Stimulated activated CD4-positive, alpha-beta T cell treated with anti-CD3 and anti-CD28 coated beads, Interleukin-2, amount 100 ng/mL, for 24 hours (primary cell): ENCODE results near the gene ZSCAN10.
"Not testable (repeated sequence)": the region's sequence is repeated elsewhere in the genome, so short reads cannot be mapped to it uniquely, and the experiment has no call there.

Experiments used
- DNase-seq, 2 donors: peaks; one replicate each; pipeline ENCODE4 v3.0.0-alpha.2; 2020

Gene ZSCAN10

GRCh38 chr16:3059041-3059722 lies 39.9 kb downstream of the ZSCAN10 start:
- DNase-seq, result peak; percentile 88 to 91

GRCh38 chr16:3058139-3059030 lies 40.7 kb downstream of the ZSCAN10 start:
- peak; percentile 60 to 61 for DNase-seq

- DNase-seq, result no peak
Measured at GRCh38 chr16:3057181-3058138, 41.6 kb downstream of the ZSCAN10 start.

GRCh38 chr16:3056336-3057180 lies 42.5 kb downstream of the ZSCAN10 start:
- DNase-seq, result no peak

DNA sequence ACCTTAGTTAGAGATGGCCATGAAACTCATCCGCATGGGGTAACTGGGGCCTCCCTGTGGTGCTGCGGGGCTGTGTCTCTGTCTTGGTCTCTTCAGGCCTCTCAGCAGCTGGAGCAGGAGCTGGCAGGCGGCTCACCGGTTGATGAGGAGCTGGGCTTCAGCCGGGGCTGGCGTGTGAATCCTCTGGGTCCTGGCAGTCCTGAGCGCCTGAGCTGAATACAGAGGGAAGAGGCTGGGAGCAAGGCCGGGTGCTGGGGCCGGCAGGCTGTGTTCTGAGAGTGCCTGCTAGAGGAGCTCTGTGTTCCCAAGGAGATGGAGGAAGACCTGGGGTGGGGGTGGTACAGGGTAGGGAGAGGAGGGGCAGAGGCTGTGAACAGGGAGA lies 43.4 kb downstream of the ZSCAN10 start:
- DNase-seq, result not testable (repeated sequence)

- DNase-seq, result no peak
Measured at GRCh38 chr16:3054965-3055733, 43.9 kb downstream of the ZSCAN10 start.

GRCh38 chr16:3053330-3053710 lies 45.8 kb downstream of the ZSCAN10 start:
- not testable (repeated sequence) for DNase-seq

DNA sequence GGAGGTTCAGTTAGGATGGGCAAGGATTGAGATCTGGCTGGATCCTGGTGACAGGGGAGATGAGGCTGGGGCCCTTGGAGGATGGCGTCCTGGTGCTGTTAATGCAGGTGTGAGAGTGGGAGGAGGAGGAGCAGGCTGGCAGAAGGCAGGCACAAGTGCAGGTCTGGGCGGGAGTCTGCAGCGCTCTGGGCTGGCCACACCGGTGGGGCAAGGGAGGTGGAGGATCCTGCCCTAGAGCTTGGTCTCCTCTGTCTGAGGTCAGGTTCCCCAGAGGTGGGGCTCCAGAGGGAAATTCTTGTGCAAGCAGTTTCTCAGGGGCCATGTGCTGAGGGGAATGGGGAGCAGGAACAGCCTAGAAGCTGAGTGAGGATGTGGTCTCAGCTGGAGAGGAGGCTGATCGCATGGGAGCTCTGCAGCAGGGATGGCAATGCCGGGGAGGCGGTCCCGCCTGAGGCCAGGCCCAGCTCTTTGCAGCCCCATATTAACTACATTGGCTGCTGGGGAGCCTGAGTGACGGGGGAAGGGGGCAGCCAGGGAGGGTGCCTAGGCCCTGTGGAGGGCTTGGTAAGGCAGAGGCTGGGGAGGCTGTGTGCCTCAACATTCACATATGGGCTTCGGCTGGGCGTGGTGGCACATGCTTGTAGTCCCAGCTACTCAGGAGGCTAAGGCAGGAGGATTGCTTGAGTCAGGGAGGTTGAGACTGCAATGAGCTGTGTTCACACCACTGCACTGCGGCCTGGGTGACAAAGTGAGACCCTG lies 46.3 kb downstream of the ZSCAN10 start:
- not testable (repeated sequence) for DNase-seq

DNA sequence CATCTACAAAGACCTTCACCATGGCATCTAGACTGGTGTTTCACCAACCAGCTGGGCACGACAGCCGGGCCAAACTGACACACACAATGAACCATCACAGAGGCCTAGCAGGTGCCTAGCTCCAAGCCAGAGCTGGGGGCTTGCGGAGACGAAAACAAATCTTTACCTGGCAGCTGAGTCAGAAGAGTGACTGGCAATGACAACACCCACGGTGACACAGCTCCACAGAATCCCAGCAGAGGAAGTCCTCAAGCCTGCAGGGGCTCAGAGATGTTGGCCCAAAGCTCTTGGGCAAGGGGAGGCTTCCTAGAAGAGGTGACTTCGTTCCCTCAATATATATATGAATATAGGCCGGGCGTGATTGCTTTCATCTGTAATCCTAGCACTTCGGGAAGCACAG lies 47.6 kb downstream of the ZSCAN10 start:
- DNase-seq, result no peak

- no peak for DNase-seq
Measured at GRCh38 chr16:3051009-3051408, 48.1 kb downstream of the ZSCAN10 start.

GRCh38 chr16:3050487-3050886 lies 48.6 kb downstream of the ZSCAN10 start:
- no peak for DNase-seq

DNA sequence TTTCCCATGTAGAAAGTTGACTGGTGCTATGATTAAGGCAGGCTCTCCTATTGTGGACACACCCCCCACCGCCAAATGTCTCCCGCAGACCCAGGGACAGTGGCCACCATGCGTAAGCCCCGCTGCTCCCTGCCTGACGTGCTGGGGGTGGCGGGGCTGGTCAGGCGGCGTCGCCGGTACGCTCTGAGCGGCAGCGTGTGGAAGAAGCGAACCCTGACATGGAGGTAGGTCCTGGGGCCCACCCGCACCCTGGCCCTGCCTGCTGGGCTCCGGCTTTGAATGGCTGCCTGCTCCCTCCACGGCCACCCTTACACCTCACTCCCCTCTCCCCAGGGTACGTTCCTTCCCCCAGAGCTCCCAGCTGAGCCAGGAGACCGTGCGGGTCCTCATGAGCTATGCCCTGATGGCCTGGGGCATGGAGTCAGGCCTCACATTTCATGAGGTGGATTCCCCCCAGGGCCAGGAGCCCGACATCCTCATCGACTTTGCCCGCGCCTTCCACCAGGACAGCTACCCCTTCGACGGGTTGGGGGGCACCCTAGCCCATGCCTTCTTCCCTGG lies 49.1 kb downstream of the ZSCAN10 start:
- no peak for DNase-seq

DNA sequence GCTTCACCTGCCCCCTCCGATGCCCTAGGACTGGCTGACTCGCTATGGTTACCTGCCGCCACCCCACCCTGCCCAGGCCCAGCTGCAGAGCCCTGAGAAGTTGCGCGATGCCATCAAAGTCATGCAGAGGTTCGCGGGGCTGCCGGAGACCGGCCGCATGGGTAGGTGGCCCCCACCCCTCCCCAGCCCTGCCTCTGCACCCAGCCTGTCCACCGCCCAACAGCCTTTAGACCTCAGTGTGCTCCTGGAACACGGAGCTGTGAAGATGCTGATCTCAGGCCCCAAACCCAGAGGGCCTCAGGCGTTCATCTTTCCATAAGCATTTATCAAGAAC lies 51.7 kb downstream of the ZSCAN10 start:
- DNase-seq, result no peak

- no peak for DNase-seq
Measured at GRCh38 chr16:3046641-3047386, 52.3 kb downstream of the ZSCAN10 start.

DNA sequence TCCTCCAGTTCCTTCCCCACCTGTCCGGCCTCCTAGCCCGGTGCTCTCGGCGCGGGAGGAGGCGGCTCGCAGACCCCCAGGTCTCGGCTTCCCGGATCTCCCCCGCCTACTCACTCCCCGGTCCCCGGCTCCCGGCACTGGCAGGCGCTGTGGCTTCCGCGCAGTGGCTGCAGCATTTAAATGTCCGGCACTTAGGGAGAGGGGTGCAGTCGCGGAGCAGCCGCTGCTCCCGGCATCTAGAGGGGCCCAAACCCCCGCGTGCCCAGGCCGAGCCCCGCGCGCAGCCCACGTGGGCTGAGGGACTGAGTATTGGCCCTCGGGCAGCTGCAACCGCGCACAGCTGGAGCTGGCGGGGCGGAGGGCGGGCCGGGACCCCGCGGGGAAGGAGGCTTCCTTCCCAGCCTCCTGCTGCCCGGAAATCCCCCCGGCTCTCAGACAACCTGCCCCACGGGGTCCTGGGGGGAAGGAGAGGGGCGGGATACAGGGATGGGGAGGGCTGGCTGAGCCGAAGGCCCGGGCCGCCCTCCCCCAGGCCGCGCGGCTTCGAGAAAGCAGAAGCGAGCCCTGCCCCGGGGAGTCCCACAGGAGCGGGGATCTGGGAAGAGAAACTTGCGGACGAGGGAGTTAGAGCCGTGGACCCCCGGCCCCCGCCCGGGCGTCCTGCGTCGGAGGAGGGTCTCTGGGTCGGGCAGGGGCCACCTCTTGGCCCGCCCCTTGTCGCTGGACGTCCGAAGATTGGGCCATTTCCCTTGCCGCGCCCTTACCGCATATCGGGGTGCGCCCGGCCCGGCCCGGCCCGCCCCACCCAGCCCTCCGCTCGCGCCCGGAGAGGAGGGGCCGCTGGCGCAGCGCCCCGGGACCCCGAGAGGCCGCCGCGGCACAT lies 53.1 kb downstream of the ZSCAN10 start, which contains the start of gene MMP25:
Gene MMP25, plus strand, starts transcription at position 804 of the 883 bp plus-strand sequence. CDS start 357 bp downstream, outside the sequence.
- DNase-seq, result no peak

DNA sequence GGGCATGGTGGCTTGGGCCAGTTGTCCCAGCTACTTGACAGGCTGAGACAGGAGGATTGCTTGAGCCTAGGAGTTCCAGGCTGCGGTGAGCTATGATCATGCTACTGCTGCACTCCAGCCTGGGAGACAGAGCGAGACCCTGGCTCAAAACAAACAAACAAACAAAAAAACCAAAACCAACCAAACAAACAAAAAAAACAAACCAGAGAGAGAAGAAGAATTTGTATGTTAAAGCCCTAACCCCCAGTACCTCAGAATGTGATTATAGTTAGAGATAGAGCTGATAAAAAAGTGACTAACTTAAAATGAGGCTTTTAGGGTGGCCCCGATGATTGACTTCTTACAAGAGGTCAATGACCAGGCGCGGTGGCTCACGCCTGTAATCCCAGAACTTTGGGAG lies 54.4 kb downstream of the ZSCAN10 start:
- DNase-seq, result no peak

DNA sequence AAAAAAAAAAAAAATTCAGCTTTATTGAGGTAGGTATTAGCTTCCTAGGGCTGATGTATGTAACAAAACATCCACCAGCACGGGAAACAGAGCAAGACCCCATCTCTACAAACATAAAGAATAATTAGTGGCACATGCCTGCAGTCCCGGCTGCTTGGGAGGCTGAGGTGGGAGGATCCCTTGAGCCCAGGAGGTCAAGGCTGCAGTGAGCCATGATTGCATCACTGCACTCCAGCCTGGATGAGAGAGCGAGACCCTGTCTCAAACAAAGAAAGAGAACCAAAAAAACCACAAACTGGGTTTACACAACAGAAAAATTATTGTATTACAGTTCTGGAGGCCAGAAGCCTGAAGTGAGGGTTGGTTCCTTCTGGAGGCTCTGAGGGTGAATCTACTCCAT lies 56.7 kb downstream of the ZSCAN10 start:
- no peak for DNase-seq

GRCh38 chr16:3038896-3039295 lies 60.2 kb downstream of the ZSCAN10 start:
- DNase-seq, result no peak
